ENCODE data around the gene MYCN.
"Not testable (repeated sequence)": the region's sequence is repeated elsewhere in the genome, so short reads cannot be mapped to it uniquely, and the experiment has no call there.

Gene MYCN

DNA sequence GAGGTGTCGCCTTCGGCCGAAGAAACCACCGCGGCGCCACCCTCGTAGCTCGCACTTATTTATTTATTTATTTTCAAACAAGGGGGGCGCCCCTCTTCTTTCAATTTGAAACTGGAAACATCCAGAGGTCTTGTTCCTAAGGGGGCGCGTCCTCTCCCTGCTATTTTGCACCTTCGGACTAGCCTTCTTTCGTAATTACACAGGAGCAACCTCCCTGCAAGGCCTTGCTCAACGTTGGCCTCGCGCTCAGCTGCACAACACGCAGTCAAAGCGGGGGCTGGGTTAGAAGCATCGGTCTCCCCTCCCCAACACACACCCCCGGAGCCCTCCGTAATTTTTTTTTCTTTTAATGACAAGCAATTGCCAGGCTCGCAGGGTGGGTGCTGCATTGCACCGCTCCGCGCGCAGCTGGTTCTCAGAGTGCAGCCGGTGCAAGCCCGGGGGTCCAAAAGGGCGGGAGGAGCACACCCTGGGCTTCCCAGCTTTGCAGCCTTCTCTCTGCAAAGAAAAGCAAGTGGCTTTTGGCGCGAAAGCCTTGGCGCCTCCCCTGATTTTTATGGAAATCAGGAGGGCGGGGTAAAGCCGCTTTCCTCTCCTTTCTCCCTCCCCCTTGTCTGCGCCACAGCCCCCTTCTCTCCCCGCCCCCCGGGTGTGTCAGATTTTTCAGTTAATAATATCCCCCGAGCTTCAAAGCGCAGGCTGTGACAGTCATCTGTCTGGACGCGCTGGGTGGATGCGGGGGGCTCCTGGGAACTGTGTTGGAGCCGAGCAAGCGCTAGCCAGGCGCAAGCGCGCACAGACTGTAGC is at the start of gene MYCN:
Gene MYCN (plus strand): TSS at position 697 of the 807 bp plus-strand sequence. CDS start 1,515 bp downstream, outside the sequence.
- DNase-seq, result no peak

DNA sequence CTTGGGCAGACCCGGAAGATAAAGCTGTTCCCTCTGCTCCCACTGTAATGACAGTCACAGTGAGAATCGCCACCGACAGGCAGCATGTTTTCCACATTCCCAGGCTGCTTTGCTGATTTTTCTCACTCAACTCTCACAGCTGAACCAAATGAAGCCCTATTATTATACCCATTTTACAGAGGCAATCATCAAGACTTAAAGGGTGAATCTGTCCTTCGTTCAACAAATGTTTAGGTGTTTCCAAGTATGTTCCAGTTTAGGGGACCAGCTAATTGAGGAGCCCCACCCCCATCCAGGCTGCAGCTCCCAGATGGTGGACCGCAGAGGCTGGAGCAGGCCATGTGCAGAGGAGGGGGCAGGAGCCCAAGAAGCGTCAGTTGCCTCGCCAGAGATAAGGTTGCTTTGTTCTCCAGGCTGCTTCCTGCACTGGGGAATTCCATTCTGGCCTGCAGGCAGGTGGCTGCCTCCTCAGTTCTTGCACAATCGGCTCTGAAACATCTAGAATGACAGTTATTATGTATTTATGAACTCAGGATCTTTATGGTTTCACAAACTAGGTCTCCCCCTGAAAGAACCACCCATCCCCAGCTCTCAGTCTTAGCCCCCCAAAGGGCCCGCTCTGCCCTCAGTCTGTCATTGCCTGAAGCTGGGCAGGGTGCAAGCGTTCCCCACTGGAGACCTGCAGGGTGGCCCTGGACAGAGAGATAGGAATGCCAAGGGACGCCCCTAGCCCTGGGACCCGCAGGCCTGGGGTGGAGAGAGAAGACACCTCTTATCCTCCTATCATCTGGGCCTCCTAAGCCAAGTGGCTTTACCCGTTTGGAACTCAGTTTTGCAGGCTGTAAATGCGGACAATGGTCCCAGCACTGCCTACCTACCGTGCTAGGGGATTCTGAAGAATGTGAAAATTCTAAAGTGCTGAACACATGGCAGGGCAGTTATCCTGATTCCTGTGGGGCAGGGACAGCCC is 49.1 kb upstream of the MYCN start:
- DNase-seq, result no peak

- no peak for DNase-seq
Observed at GRCh38 chr2:15892151-15892880, 48.0 kb upstream of the MYCN start.

- no peak for DNase-seq
Observed at GRCh38 chr2:15893085-15893484, 47.3 kb upstream of the MYCN start.

DNA sequence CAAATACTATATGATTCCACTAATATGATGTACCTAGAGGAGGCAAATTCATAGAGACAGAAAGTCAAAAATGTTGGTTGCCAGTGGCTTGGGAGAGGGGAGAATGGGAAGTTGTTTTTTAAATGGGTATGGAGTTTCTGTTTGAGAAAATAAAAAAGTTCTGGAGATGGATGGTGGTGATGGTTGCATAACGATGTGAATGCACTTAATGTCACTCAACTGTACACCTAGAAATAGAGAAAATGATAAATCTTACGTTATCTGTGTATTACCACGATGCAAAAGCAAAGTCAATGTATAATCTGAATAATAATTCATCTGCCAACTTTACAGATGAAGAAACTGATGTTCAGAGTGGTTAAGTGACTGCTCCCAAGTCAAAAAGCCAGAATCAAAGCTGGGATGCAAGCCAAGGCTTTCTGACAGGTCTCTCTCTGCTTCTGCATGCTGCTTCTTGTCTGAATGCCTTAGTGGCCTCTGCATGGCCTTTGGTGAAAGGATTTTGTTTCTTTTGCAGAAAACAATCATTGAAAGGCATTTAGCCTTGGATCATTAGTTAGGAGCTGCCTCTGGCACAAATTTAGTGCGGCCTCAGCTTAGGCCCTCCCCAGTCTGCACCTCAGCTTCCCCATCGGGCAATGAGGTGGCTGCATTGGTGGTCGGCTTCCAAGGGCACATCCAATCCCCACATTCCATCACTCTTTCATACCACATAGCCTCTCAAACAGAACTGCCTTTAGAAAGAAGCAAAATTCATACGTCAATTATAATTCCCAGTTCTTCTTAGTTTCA is 46.5 kb upstream of the MYCN start:
- DNase-seq, result no peak

GRCh38 chr2:15894481-15895144 is 45.7 kb upstream of the MYCN start:
- no peak for DNase-seq

DNA sequence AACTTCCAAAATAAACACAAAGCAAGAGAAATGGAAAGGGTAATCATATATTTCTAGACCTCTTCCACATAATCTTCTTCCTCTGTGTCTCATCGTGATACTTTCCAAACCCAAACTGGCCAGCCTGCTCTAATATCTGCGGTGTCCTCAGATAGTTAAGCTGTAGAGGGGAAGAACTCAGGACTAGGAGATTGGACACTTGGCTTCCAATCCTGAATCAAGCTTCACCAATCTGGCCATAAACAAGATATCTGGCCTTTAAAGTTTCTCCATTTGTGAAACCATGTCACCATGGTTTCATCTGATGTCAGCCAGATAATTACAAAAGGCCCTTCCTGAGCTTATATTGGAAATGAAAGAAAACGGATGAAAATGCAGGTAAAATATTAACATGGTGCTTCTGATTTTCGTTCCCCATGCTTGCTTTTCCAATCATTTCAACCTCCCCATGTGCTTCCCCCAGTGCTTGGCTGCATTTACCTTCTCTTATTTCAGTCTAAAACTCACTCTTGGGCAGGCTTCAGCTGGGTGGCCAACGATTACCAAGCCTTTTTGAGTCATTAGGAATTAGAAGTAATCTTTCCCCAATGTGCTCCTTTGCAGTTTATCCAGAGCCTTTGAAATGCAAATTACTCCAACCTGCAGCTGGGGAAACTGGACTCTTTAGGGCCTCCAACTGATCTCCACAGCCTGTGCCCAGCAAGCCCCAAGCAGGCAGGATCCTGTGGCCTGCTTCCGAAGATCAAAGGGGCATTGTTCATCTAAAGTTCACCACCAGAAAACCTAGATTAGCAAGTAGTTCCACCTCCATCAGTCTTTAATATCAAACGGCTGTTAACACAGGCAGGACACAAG is 44.5 kb upstream of the MYCN start:
- DNase-seq, result no peak

DNA sequence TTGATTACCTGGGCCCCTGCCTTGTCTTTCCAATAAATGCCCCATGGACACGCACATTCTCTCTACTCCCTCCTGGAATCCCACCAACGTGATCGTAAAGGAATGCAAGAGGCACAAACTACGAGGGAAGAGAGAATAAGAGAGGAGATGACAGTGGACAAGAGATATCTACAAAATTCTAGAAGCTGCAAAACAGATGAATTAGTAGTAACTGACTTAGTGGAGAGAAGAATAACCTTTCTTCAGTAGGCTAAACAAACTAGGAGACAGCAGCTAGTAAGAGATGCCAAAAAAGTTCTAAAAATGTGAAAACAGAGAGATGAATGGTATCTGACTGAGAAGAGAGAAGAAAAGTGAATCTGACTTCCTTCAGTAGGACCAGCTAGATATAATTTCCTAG is 43.5 kb upstream of the MYCN start:
- DNase-seq, result no peak

DNA sequence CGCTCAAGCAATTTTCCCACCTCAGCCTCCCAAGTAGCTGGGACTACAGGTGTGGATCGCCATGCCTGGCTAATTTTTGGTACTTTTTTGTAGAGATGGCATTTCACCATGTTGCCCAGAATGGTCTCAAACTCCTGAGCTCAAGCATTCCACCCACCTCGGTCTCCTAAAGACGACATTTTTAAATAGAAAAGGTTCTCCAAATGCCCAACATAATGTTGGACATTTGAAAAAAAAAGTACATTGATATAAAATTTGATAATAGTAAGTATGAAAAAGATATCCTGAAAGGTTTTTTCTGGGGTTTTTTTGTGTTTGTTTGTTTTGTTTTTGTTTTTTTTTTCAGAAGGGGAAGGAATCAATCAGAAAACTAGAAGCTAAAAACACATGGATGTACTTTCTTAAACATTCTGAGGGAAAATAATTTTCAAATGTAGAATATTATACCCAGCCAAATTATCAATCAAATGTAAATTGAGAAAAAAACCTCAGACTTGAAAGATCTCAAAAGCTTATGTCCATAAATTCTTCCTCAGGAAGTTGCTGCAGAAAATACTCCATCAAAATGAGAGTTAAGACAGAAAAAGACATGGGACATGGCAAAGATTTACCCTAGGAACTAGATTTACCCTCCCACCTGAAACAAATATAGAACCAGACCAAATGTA is 42.8 kb upstream of the MYCN start:
- DNase-seq, result no peak

DNA sequence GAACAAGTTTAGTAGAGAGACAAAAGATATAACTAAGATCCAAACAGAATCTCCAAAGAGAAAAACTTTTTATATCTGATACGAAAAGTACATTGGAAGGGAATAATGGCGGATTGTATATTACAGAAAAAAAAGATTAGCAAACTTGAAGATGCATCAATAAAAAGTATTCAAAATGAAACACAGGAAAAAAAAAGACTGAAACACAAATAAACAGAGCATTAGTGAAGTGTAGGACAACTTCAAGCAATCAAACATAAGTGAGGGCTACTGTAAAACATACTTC is 41.1 kb upstream of the MYCN start:
- DNase-seq, result no peak

DNA sequence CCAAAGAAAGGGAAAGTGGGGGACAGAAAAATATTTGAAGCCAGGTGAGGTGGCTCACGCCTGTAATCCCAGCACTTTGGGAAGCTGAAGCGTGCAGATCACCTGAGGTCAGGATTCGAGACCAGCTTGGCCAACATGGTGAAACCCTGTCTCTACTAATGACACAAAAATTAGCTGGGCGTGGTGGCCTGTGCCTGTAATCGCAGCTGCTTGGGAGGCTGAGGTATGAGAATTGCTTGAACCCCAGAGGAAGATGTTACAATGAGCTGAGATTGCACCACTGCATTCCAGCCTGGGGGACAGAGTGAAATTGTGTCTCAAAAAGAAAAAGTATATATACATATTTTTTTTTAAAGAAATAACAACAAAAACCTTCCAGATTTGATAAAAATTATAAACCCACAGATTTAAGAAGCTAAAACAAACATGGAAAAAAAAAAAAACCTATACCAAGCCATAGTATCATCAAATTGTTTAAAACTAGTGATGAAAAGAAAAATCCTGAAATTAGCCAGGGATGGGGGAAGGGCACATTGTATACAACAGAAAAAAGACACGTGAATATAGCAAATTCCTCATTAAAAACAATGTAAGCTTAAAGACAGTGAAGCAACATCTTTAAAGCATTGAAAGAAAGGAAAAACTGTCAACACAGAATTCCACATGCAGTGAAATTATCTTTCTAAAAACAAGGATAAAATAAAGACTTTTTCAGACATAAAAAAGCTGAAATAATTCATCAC is 40.4 kb upstream of the MYCN start:
- DNase-seq, result no peak

GRCh38 chr2:15901095-15901807 is 39.1 kb upstream of the MYCN start:
- no peak for DNase-seq

- DNase-seq, result no peak
Observed at GRCh38 chr2:15901808-15902130, 38.6 kb upstream of the MYCN start.

GRCh38 chr2:15903910-15904309 is 36.4 kb upstream of the MYCN start:
- not testable (repeated sequence) for DNase-seq

DNA sequence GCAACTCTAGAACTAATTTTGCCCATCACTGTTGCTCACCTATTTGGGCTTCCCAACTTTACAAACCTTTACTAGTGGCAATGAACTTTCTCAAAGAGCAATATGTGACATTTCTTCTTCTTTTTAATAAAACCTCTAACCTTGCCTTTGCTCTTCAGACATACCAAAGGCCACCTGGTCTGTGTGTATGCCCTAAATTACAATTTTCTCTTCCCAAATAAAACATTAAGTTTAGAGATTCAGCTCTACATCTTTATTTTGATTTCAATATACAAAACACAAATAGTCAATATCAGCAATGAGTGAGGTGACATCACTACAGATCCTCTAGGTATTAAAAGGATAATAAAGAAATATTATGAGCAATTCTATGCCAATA is 35.1 kb upstream of the MYCN start:
- no peak for DNase-seq

GRCh38 chr2:15905986-15906491 is 34.3 kb upstream of the MYCN start:
- no peak for DNase-seq

- DNase-seq, result no peak
Observed at GRCh38 chr2:15906778-15907177, 33.6 kb upstream of the MYCN start.

- no peak for DNase-seq
Observed at GRCh38 chr2:15907461-15908324, 32.7 kb upstream of the MYCN start.
